ENCODE measurements around the gene CRISPLD2.
"Not testable (repeated sequence)": the region's sequence is repeated elsewhere in the genome, so short reads cannot be mapped to it uniquely, and the experiment has no call there.

The CRISPLD2 gene

DNA sequence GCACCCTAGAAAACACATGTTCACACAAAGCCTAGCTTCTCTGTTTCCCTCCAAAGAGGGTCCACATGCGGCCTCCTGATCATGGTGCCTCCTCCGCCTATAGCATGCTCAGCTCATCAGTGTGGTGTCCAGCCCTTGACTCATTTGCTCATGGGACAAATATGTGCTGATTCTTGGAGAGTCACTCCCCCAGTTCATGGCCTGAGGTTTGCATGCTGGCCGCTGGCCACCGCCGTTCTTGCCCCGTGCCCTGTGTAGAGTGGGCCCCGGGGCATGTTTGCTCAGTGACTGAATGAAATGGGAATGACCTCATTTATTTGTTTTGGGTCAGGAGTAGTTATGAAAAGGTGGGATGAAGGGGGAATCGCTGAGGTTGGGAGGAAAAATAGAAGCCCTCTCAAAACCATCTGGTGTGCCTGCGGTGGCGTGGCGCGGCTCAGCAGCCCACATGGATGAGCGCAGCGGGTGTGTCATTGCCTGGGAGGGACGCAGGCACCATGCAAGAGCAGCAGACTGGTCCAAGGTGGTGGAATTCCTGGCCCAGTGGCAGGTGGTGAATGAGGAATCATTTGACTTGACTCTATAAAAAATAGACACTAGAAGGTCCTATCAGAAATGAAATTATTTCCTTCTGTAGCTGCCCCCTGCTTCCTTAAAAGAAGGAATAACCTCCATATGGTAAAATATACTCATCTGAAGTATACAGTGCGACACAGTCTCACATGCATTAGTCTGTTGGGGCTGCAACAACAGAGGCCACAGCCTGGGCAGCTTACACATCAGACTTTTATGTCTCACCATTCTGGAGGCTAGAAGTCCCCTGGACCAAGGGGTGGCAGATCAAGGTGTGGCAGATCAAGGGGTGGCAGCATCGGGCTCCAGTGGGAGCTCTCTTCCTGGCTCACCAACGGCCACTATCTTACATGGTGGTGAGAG lies 31.7 kb downstream of the CRISPLD2 start:
- POLR2A ChIA-PET, result no interaction called here
- DNase-seq (ENCODE audit: extremely low spot score), result no peak
- no peak for TF ChIP-seq LEF1 (IDR thresholded peaks at IDR 0.05; ENCODE audit: borderline replicate concordance)
- TF ChIP-seq L3MBTL2 (conservative IDR thresholded peaks at IDR 0.05), result 0 out of 2 replicates have a peak, but pooled peaks have one; percentile 18
- no peak for TF ChIP-seq HDGF (IDR thresholded peaks at IDR 0.05; ENCODE audit: borderline replicate concordance)
- CTCF ChIA-PET, result interaction anchor here (0.5 kb wide), 2 partner anchors 53 to 791 kb away, joined by 3 to 5 read pairs; no protein-coding TSS in a partner anchor

DNA sequence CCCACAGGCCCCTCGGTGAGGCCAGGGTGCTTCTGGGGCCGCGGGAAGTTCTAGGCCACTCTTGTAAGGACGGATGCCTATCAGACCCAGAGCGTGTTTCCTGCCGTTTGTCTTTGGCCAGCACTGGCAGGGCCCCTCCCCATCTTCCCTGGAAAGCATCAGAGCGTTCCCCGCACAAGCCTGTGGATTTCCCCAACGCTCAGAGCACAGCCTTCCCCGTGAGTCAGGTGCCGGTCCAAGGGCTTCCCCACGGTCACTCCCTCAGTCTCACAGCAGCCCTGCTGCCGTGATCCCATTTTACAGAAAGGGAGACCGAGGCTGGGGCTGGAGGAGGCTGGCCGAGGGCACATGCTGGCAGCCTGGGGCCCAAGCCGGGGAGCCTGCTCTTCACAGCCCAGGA lies 33.7 kb downstream of the CRISPLD2 start:
- no peak for TF ChIP-seq FOXA1 (IDR thresholded peaks at IDR 0.05)
- TF ChIP-seq, protein P1, sequence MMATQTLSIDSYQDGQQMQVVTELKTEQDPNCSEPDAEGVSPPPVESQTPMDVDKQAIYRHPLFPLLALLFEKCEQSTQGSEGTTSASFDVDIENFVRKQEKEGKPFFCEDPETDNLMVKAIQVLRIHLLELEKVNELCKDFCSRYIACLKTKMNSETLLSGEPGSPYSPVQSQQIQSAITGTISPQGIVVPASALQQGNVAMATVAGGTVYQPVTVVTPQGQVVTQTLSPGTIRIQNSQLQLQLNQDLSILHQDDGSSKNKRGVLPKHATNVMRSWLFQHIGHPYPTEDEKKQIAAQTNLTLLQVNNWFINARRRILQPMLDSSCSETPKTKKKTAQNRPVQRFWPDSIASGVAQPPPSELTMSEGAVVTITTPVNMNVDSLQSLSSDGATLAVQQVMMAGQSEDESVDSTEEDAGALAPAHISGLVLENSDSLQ (IDR thresholded peaks at IDR 0.05), result no peak
- no peak for TF ChIP-seq SUZ12 (IDR thresholded peaks at IDR 0.05)
- TF ChIP-seq NFRKB (IDR thresholded peaks at IDR 0.05), result no peak
- TF ChIP-seq ELF4 (IDR thresholded peaks at IDR 0.05), result no peak
- TF ChIP-seq CTBP1 (IDR thresholded peaks at IDR 0.05; ENCODE audit: borderline replicate concordance), result no peak
- TF ChIP-seq L3MBTL2 (conservative IDR thresholded peaks at IDR 0.05), result no peak
- no peak for TF ChIP-seq FOXM1 (IDR thresholded peaks at IDR 0.05; ENCODE audit: borderline replicate concordance)
- no peak for TF ChIP-seq FOXK2 (IDR thresholded peaks at IDR 0.05)
- no peak for TF ChIP-seq ARNT (IDR thresholded peaks at IDR 0.05)
- no peak for TF ChIP-seq BHLHE40 (IDR thresholded peaks at IDR 0.05; ENCODE audit: borderline replicate concordance)
- TF ChIP-seq HDGF (IDR thresholded peaks at IDR 0.05; ENCODE audit: borderline replicate concordance), result no peak
- no peak for TF ChIP-seq LEF1 (IDR thresholded peaks at IDR 0.05; ENCODE audit: borderline replicate concordance)
- no peak for TF ChIP-seq TARDBP (IDR thresholded peaks at IDR 0.05)
- DNase-seq (ENCODE audit: extremely low spot score), result no peak
- POLR2A ChIA-PET, result no interaction called here
- CTCF ChIA-PET, result no interaction called here

DNA sequence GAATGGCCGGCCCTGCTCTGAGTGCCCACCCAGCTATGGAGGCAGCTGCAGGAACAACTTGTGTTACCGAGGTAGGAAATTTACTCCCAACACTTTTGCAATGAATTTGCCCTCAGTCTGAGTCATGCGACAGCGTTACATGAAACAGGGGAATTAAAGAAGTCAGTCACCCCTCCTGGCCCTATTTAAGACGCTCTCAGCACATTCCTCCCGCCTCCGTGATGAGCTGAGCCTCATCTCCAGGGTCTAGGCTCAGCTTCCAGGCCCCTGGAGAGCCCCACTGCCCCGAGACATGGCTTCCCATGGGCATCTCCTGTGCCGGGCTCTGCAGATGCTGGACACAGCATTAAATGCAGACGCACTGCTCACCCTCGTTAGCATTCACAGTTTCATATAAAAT lies 35.0 kb downstream of the CRISPLD2 start:
- POLR2A ChIA-PET, result no interaction called here
- no peak for DNase-seq (ENCODE audit: extremely low spot score)
- TF ChIP-seq FOXA1 (IDR thresholded peaks at IDR 0.05), result no peak
- no peak for TF ChIP-seq ZNF384 (IDR thresholded peaks at IDR 0.05)
- TF ChIP-seq SP1 (IDR thresholded peaks at IDR 0.05), result no peak
- no peak for TF ChIP-seq CTBP1 (IDR thresholded peaks at IDR 0.05; ENCODE audit: borderline replicate concordance)
- no peak for TF ChIP-seq LEF1 (IDR thresholded peaks at IDR 0.05; ENCODE audit: borderline replicate concordance)
- no peak for TF ChIP-seq L3MBTL2 (conservative IDR thresholded peaks at IDR 0.05)
- TF ChIP-seq BHLHE40 (IDR thresholded peaks at IDR 0.05; ENCODE audit: borderline replicate concordance), result no peak
- TF ChIP-seq ARNT (IDR thresholded peaks at IDR 0.05), result no peak
- TF ChIP-seq TARDBP (IDR thresholded peaks at IDR 0.05), result no peak
- no peak for TF ChIP-seq ELF4 (IDR thresholded peaks at IDR 0.05)
- CTCF ChIA-PET, result no interaction called here

DNA sequence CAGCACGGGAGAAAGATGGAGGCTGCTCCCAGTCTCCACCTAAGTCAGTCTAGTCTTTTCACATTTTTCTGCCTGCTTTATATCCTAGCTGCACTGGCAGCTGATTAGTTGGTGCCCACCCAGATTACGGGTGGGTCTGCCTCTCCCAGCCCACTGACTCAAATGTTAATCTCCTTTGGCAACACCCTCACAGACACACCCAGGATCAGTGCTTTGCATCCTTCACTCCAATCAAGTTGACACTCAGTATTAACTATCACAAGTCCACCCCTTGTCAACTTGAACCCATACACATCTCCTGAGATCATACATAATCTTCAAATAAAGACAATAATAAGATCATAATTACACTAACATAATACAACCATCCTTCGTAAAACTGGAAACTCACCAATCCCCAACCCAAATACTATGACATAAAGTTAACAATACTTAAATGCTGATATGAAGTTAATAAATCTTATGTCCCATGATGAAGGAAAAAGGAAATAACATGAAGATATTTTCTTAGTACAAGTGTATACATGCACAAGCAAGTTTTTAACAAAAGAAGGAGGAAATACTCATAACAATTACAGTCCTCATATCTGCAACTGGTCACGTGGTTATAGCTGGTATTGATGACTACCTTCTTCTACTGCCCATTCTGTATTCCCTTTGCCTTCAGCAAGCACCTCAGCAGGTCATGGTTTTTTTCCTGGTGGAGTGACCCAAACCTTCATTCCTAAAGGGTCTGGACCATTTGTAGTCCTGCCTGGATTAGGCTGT lies 35.8 kb downstream of the CRISPLD2 start:
- DNase-seq (ENCODE audit: extremely low spot score); CTCF ChIA-PET; POLR2A ChIA-PET: not testable (repeated sequence)

DNA sequence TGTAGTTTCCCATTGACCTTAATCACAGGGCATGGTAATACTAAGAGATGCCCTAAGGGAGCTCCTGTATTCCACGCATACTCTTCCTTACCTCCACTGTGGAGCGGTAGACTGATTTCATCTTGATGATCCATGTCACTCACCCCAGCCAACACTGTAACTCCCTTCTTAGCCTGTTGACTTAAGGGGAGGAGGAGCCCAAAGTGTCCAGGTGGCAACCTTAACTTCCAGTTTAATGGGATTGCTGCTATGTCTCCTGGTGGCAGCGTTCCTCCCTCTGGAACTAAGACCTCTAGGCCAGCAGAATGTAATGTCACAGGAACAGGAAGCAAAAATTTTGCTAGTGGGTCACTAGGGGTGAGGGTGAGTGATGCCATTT lies 36.4 kb downstream of the CRISPLD2 start:
- POLR2A ChIA-PET; DNase-seq (ENCODE audit: extremely low spot score); CTCF ChIA-PET: not testable (repeated sequence)

DNA sequence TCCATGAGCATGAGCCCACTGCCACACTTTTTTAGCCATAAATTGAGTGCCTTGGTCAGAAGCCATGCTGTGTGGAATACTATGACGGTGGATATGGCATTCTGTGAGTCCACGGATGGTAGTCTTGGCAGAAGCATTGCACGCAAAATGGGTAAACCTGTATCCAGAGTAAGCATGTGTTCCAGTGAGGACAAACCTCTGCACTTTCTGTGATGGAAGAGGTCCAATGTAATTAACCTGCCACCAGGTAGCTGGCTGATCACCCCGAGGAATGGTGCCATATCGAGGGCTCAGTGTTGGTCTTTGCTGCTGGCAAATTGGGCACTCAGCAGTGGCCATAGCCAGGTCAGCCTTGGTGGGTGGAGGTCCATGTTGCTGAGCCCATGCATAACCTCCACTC lies 37.0 kb downstream of the CRISPLD2 start:
- DNase-seq (ENCODE audit: extremely low spot score); POLR2A ChIA-PET; CTCF ChIA-PET: not testable (repeated sequence)

DNA sequence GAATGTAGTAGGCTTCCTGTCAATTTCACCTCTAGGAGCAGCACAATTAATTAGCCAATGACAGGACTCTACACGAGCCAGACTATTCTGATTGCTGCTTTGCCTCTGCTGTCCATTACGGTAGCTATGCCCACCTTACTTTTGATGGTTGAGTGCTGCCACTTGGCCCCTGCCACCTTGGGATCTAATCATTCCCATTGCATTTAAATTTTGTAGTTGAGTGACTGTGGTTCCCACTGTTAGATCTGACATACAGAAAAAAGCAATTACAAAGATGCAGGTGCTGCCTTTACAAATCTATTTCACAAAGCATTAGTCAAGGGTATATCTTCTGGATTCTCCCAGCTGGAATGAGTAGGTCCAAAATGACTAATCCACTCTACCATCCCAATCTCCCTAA lies 39.9 kb downstream of the CRISPLD2 start:
- TF ChIP-seq FOXA1 (IDR thresholded peaks at IDR 0.05) (no peak), SUZ12 (IDR thresholded peaks at IDR 0.05) (no peak), ZNF384 (IDR thresholded peaks at IDR 0.05) (no peak), SP1 (IDR thresholded peaks at IDR 0.05) (no peak), FOXM1 (IDR thresholded peaks at IDR 0.05; ENCODE audit: borderline replicate concordance) (no peak), FOXK2 (IDR thresholded peaks at IDR 0.05) (no peak), LEF1 (IDR thresholded peaks at IDR 0.05; ENCODE audit: borderline replicate concordance) (no peak), BHLHE40 (IDR thresholded peaks at IDR 0.05; ENCODE audit: borderline replicate concordance) (no peak), NFRKB (IDR thresholded peaks at IDR 0.05) (no peak), ARNT (IDR thresholded peaks at IDR 0.05) (no peak)
- TF ChIP-seq, protein P1 (IDR thresholded peaks at IDR 0.05), result no peak

More for the DNA sequence above, 39.9 kb downstream of the CRISPLD2 start:
- POLR2A ChIA-PET, result no interaction called here
- no peak for DNase-seq (ENCODE audit: extremely low spot score)
- CTCF ChIA-PET, result no interaction called here
